Measurements from ENCODE around the gene ILRUN. TPM values are rescaled to one million over a fixed set of nuclear protein-coding genes. Genes with fewer than 3 reads are reported as not detected.

ILRUN gene
- polyA plus RNA-seq, 1 of the 3 experiments (the other 2 are of a cell fraction), result 19.5 TPM

- Histone ChIP-seq H3K4me2 (peak overlapping the region; percentile 76), H3K36me3 (replicated peaks in 1 of 2; ENCODE audit: control insufficient read depth in 1 of 2, insufficient read depth in 2 of 2, low read length in 1 of 2) (peaks cover 4 to 8% of the 10 kb centered on the region in 2 experiments), H3K9ac (peak overlapping the region; percentile 70; the same call in 1 of the 2 replicates), H3K9me3 (no peaks in the 10 kb centered on the region), H3F3A (replicated peaks; ENCODE audit: insufficient read depth) (peaks cover 28% of the 10 kb centered on the region), H3K27me3 (ENCODE audit: insufficient read depth) (no peaks in the 10 kb centered on the region), H2AFZ (ENCODE audit: low read depth) (0 out of 2 replicates have a peak overlapping the region, but pooled peaks have one; percentile 36), H3K9me2 (no peaks in the 10 kb centered on the region), H3K79me2 (ENCODE audit: insufficient read depth) (peaks cover 75% of the 10 kb centered on the region), H3K27ac (ENCODE audit: low read depth in 2 of 2, low read length in 1 of 2) (peak overlapping the region; percentile 87 to 99), H3K4me3 (ENCODE audit: low read depth in 2 of 2, low read length in 1 of 2) (peak overlapping the region; percentile 46 to 58; a peak in 3 of 4 replicates), H3K4me1 (ENCODE audit: control insufficient read depth in 1 of 2, insufficient read depth in 2 of 2, low read depth in 1 of 2, low read length in 1 of 2) (peaks cover 13 to 22% of the 10 kb centered on the region in 2 experiments; a peak in 3 of 4 replicates), H4K20me1 (ENCODE audit: insufficient read depth) (no peaks in the 10 kb centered on the region)
- ChIA-PET POLR2A (interaction anchor here (1.2 to 1.3 kb wide), 2 partner anchors 39 to 100 kb away, joined by 3 read pairs; partner anchors contain the start of genes ILRUN and SNRPC), CTCF (interaction anchor here (0.8 to 1.2 kb wide), 5 partner anchors 18 to 483 kb away, joined by 3 to 4 read pairs (median 3); no protein-coding TSS in a partner anchor)
- 30% methylated on average over 1 of the region's 1 CpG for WGBS (ENCODE audit: low lambda C conversion rate)
- DNase-seq, result no peak
- TF ChIP-seq MAX (IDR thresholded peaks at IDR 0.05; ENCODE audit: low read depth) (no peak), TCF12 (IDR thresholded peaks at IDR 0.05) (no peak), MXI1 (IDR thresholded peaks at IDR 0.05; ENCODE audit: low read depth, low read length) (no peak), RFX5 (IDR thresholded peaks at IDR 0.05; ENCODE audit: low read length) (no peak), NFIC (IDR thresholded peaks at IDR 0.05; ENCODE audit: borderline replicate concordance) (no peak), JUND (IDR thresholded peaks at IDR 0.05) (no peak), RAD21 (IDR thresholded peaks at IDR 0.05; ENCODE audit: low read length) (no peak), TAF1 (IDR thresholded peaks at IDR 0.05; ENCODE audit: borderline replicate concordance, low read depth, low read length) (no peak), IRF3 (IDR thresholded peaks at IDR 0.05; ENCODE audit: low read depth, low read length) (no peak), CHD2 (IDR thresholded peaks at IDR 0.05; ENCODE audit: low read length, partially characterized antibody) (no peak), ZBTB33 (IDR thresholded peaks at IDR 0.05; ENCODE audit: borderline replicate concordance, low read depth) (no peak), FOXJ3 (CRISPR knock-in tag; IDR thresholded peaks at IDR 0.05) (no peak), TEAD4 (IDR thresholded peaks at IDR 0.05; ENCODE audit: borderline replicate concordance, insufficient read depth) (no peak)
Measured at GRCh38 chr6:34657037-34657306, 39.6 kb downstream of the ILRUN start.

- peak; percentile 66 for DNase-seq
- TF ChIP-seq GABPA (IDR thresholded peaks at IDR 0.05; ENCODE audit: low read depth) (no peak), MXI1 (IDR thresholded peaks at IDR 0.05; ENCODE audit: low read depth, low read length) (0 out of 2 replicates have a peak, but pooled peaks have one; percentile 58), POLR2AphosphoS5 (IDR thresholded peaks at IDR 0.05; ENCODE audit: low read depth, low read length) (peak; percentile 31; the same call in 1 of the 2 replicates), RCOR1 (IDR thresholded peaks at IDR 0.05; ENCODE audit: low read length) (peak; percentile 86), MAX (IDR thresholded peaks at IDR 0.05; ENCODE audit: low read depth) (no peak), PBX3 (IDR thresholded peaks at IDR 0.05) (no peak), GATA2 (CRISPR knock-in tag; IDR thresholded peaks at IDR 0.05) (peak; percentile 29; the same call in 1 of the 2 replicates), RAD21 (IDR thresholded peaks at IDR 0.05; ENCODE audit: low read length) (peak; percentile 25; the same call in 1 of the 2 replicates), CHD2 (IDR thresholded peaks at IDR 0.05; ENCODE audit: low read length, partially characterized antibody) (peak; percentile 76), TCF12 (IDR thresholded peaks at IDR 0.05) (peak; percentile 68), NFIC (IDR thresholded peaks at IDR 0.05; ENCODE audit: borderline replicate concordance) (no peak), EP300 (IDR thresholded peaks at IDR 0.05; ENCODE audit: borderline replicate concordance in 1 of 2, low read depth in 1 of 2, low read length in 1 of 2) (peak in 1 of 2 experiments; percentile 75; a peak in 2 of 4 replicates)
- peak overlapping the region; percentile 70; the same call in 1 of the 2 replicates for H3K9ac ChIP-seq
- peaks cover 28% of the 10 kb centered on the region for H3F3A ChIP-seq (replicated peaks; ENCODE audit: insufficient read depth)
- peak overlapping the region; percentile 87 to 99 for H3K27ac ChIP-seq (ENCODE audit: low read depth in 2 of 2, low read length in 1 of 2)
- no peaks in the 10 kb centered on the region for H4K20me1 ChIP-seq (ENCODE audit: insufficient read depth)
- ChIA-PET POLR2A (interaction anchor here (1.2 to 1.3 kb wide), 2 partner anchors 40 to 101 kb away, joined by 3 read pairs; partner anchors contain the start of genes ILRUN and SNRPC), CTCF (interaction anchor here (0.6 to 1.2 kb wide), 6 partner anchors 18 to 483 kb away, joined by 3 to 4 read pairs (median 3); no protein-coding TSS in a partner anchor)
- peaks cover 13 to 22% of the 10 kb centered on the region in 2 experiments; a peak in 3 of 4 replicates for H3K4me1 ChIP-seq (ENCODE audit: control insufficient read depth in 1 of 2, insufficient read depth in 2 of 2, low read depth in 1 of 2, low read length in 1 of 2)
- peaks cover 71% of the 10 kb centered on the region for H3K79me2 ChIP-seq (ENCODE audit: insufficient read depth)
- no peaks in the 10 kb centered on the region for H3K9me2 ChIP-seq
- peaks cover 5 to 8% of the 10 kb centered on the region in 2 experiments for H3K36me3 ChIP-seq (replicated peaks in 1 of 2; ENCODE audit: control insufficient read depth in 1 of 2, insufficient read depth in 2 of 2, low read length in 1 of 2)
- H3K4me2 ChIP-seq, result peak overlapping the region; percentile 76
- H3K27me3 ChIP-seq (ENCODE audit: insufficient read depth), result no peaks in the 10 kb centered on the region
- peak overlapping the region; percentile 46 to 58; a peak in 3 of 4 replicates for H3K4me3 ChIP-seq (ENCODE audit: low read depth in 2 of 2, low read length in 1 of 2)
- no peaks in the 10 kb centered on the region for H3K9me3 ChIP-seq
- WGBS (ENCODE audit: low lambda C conversion rate), result 25% methylated on average over 5 of the region's 5 CpGs
- no peak overlapping the region for H2AFZ ChIP-seq (ENCODE audit: low read depth)
Measured at GRCh38 chr6:34656378-34657036, 40.1 kb downstream of the ILRUN start.
